Motor neuron (in vitro differentiated cells): ENCODE results near the gene SLX9. TPM values are rescaled to one million over a fixed set of nuclear protein-coding genes. Genes with fewer than 3 reads are reported as not detected.
A peak's percentile ranks its signal among the peaks of the same experiment; 100 is the strongest.

ENCODE experiments used
- ATAC-seq, 8 experiments: fragments of 200-7000 bp; cut with Tn5 transposase; replicated peaks in 6 of 8; 2 replicates each; pipeline ENCODE4 v1.8.0; 2021; ENCODE audit warnings: mild to moderate bottlenecking in 8 of 8, moderate library complexity in 8 of 8
- H3K27ac ChIP-seq, 2 donors: fragments of 250-450 bp; sonication (Bioruptor Pico); 2 replicates each; pipeline ENCODE4 v1.9.0; 2021; ENCODE audit warnings: antibody characterized with exemption in 2 of 2, mild to moderate bottlenecking in 2 of 2, moderate library complexity in 1 of 2
- H3K4me1 ChIP-seq, 2 donors: fragments of 250-450 bp; sonication (Bioruptor Pico); replicated peaks in 1 of 2; 2 replicates each; pipeline ENCODE4 v1.6.1; 2021; ENCODE audit warnings: antibody characterized with exemption in 2 of 2, mild to moderate bottlenecking in 2 of 2, moderate library complexity in 1 of 2
- H3K4me3 ChIP-seq, 5 donors: fragments of 250-450 bp; sonication (Bioruptor Pico); 2 replicates each; pipeline ENCODE4 v1.9.0; 2021; ENCODE audit warnings: antibody characterized with exemption in 5 of 5, mild to moderate bottlenecking in 5 of 5, moderate library complexity in 4 of 5
- WGBS, 10 experiments: fragments of 450-650 bp; shearing (Covaris generic); methylation state at CpG; one replicate each; pipeline ENCODE4 v1.0.0; 2022; 5-methylcytosine and 5-hydroxymethylcytosine counted together
- in situ Hi-C, 9 experiments: fragments of 400-800 bp; cut with MboI; loops; one replicate each; pipeline ENCODE4 v1.15.0; 2021; ENCODE audit warnings: low sequenced_read_pairs in 9 of 9, low pct_unique_long_range_greater_than_20kb in 2 of 9; ENCODE audit not compliant: unreplicated experiment in 9 of 9
- total RNA-seq, 8 experiments: library from RNA; unstranded; fragments of 300-600 nt; gene quantifications; 2 replicates each; pipeline versions ENCODE4 v1.2.3 to v1.2.4, GENCODE V29; 2022

SLX9 gene
- total RNA-seq, 8 experiments from 2014 or later: 9.8 to 41.2 (median 15.3) TPM

DNA sequence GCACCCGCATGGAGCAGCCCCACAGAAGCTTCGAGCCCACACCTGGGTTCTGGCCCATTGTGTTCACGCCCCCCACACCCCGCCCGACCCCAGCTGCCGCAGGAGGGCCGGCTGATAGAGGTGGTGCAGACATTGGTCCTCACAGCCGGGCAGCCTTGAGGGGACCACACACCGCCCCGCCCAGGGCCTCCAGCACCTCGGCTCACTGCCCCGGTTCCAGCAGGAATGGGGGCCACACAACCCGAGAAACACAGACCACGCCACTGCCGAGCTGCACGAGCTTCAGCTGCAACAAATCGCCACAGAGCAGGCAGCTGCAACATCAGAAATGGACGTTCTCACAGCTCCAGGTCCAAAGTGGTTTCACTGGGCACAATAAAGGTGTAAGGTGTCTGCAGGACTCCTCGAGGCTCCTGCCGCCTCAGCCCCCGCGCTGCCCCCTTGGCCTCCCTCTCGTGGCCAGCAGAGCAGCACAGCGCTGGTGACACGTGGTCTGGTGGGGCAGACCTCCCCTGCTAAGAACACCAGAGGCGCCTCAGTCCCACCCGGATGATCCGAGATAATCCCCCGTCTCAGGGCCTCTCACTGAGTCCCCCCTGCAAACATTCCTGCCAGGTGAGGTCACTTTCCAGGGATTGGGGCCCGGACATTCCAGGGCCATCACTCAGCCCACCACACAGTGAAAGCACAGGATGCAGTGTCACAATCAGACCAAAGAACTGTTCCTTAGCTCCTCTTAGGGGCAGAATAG, 72.3 kb downstream of the SLX9 start:
- in situ Hi-C loops: loop anchor here in 1 of 9 experiments (25.0 kb wide), 1 partner anchor 100 kb away; no protein-coding TSS in a partner anchor
- no peak overlapping the region for H3K4me3 ChIP-seq
- WGBS, 10 experiments: 0 to 100% (median 60%) methylated on average over 1 to 5 of the region's 30 CpGs; no CpG with 5 or more reads in 5 of the 10 experiments
- H3K4me1 ChIP-seq: peaks cover 27 to 46% of the 10 kb centered on the region in 2 donors
- peak; percentile 65 to 95 (median 87) for ATAC-seq
- H3K27ac ChIP-seq: peak overlapping the region in 1 of 2 donors; percentile 40

DNA sequence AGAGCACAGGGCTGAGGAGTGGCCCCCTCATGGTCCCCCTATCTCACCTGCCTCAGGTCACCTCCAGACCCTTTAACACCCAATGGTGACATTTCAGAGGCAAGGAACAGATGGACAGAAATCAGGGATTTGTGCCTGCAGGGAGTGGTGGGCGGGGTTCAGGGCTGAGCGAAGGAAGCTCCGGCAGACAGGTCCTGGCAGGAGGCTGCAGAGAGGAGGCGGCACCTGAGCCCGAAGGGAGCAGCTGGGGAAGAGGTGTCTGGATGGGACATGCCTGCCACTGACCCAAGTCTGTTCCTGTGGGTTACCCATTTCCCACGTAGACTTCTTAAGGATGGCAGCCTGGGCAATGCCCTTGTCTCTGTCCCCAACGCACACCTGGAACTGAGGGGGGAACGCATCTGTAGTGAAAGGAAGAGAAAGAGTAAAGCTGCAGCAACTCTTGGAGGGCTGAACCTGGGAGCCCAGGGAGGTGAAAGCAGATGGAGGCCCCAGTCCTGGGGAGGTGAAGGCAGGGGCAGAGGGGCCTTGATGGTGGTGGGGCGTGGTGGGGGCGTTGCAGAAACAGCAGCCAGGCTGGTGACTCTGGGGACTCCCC, 72.9 kb downstream of the SLX9 start:
- Histone ChIP-seq H3K4me1 (peaks cover 21 to 48% of the 10 kb centered on the region in 2 donors), H3K27ac (peak overlapping the region in 1 of 2 donors; percentile 40), H3K4me3 (no peak overlapping the region)
- in situ Hi-C loops: loop anchor here in 1 of 9 experiments (25.0 kb wide), 1 partner anchor 100 kb away; no protein-coding TSS in a partner anchor
- WGBS, 10 experiments: 75 to 100% (median 80%) methylated on average over 1 to 2 of the region's 10 CpGs; no CpG with 5 or more reads in 7 of the 10 experiments
- ATAC-seq: peak; percentile 21 to 57 (median 46)

GRCh38 chr21:45013260-45013841, 73.5 kb downstream of the SLX9 start:
- 71 to 85% (median 79%) methylated on average over 2 to 6 of the region's 19 CpGs; no CpG with 5 or more reads in 3 of the 10 experiments for WGBS, 10 experiments
- H3K27ac ChIP-seq: no peak overlapping the region
- in situ Hi-C loops: loop anchor here in 1 of 9 experiments (25.0 kb wide), 1 partner anchor 99 kb away; no protein-coding TSS in a partner anchor
- no peak overlapping the region for H3K4me3 ChIP-seq
- peaks cover 19 to 54% of the 10 kb centered on the region in 2 donors for H3K4me1 ChIP-seq
- ATAC-seq: no peak

DNA sequence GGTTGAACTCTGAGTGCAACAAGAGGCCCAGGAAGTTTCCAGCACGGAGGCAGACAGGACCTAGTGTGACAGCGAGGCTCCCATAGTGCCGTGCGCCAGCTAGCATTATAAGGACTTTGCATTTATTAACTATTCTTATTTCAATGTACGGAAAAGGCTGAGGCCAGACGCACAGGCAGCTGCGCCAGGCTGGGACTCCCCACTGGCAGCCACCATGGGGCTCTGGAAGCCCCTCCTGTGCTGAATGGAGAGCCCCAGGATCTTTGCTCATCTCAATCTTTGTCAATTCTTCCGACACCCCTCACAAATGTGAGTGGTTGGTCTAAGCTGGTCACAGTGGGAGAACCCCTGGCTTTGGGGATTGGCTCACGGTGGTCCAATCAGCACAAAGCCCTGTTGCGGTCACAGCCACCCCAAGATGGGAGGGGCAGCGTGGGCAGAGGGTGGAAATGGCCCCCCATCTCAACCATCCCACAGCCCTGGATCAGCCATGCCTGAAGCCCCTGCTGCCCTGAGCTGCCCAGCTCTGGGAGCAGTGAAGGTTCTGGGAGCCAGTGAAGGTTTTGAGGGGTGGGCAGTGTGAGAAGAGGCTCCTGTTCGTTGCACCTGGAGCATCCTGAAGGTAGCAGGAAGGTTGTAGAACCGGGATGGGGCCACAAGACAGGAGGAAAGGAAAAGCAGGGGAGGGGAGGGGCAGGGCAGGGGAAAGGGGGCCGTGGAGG, 75.1 kb downstream of the SLX9 start:
- peaks cover 18 to 64% of the 10 kb centered on the region in 2 donors for H3K4me1 ChIP-seq
- WGBS, 10 experiments: 20 to 100% (median 78%) methylated on average over 1 to 6 of the region's 14 CpGs; no CpG with 5 or more reads in 4 of the 10 experiments
- in situ Hi-C loops: loop anchor here in 1 of 9 experiments (25.0 kb wide), 1 partner anchor 97 kb away; no protein-coding TSS in a partner anchor

GRCh38 chr21:45015469-45015860, 75.6 kb downstream of the SLX9 start:
- Histone ChIP-seq H3K4me1 (peaks cover 20 to 64% of the 10 kb centered on the region in 2 donors), H3K4me3 (no peak overlapping the region), H3K27ac (no peak overlapping the region)
- no peak for ATAC-seq
- 13 to 75% (median 29%) methylated on average over 1 to 3 of the region's 11 CpGs; no CpG with 5 or more reads in 5 of the 10 experiments for WGBS, 10 experiments
- in situ Hi-C loops: loop anchor here in 1 of 9 experiments (25.0 kb wide), 1 partner anchor 97 kb away; no protein-coding TSS in a partner anchor

More for the DNA sequence above, 75.1 kb downstream of the SLX9 start:
- no peak for ATAC-seq
- Histone ChIP-seq H3K27ac (no peak overlapping the region), H3K4me3 (no peak overlapping the region)

- WGBS, 10 experiments: 30 to 90% (median 44%) methylated on average over 1 to 3 of the region's 7 CpGs; no CpG with 5 or more reads in 5 of the 10 experiments
Observed at GRCh38 chr21:45016031-45016405, 76.2 kb downstream of the SLX9 start.

DNA sequence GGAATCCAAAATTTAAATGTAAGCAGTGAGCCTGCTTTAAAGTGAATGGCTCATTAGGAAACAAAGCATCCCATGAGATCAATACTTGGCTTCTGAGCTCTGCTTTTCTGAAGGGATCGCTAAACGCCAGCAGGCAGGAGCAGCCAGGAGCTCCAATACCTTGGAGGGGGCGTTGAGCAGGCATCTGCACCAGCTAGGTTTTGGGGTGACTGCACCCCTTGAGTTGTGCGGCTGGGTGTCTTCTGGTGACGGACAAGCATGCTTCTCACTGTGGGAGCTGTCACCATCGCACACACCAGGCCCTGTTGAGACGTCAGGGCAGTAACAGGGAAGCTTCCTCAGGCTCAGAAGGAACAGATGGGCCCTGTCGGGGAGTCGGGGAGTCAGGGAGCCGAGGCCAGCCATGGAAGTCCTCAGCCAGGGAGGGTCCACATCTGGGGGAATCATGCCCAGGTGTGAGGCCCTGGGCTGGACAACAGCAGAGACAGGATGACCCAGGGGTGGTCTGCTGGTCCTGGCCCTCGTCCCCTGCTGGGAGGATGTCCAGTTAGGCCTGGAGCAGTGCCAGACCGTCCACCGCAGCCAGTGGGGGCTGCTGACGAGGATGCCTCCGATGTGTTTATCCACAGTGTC, 76.7 kb downstream of the SLX9 start:
- Histone ChIP-seq H3K4me1 (peaks cover 30 to 75% of the 10 kb centered on the region in 2 donors), H3K27ac (no peak overlapping the region), H3K4me3 (no peak overlapping the region)
- in situ Hi-C loops: loop anchor here in 1 of 9 experiments (25.0 kb wide), 1 partner anchor 96 kb away; no protein-coding TSS in a partner anchor
- ATAC-seq: no peak
- 38 to 93% (median 72%) methylated on average over 2 to 10 of the region's 15 CpGs; no CpG with 5 or more reads in 2 of the 10 experiments for whole genome bisulfite sequencing, 10 experiments

More at GRCh38 chr21:45016031-45016405, 76.2 kb downstream of the SLX9 start:
- in situ Hi-C loops: loop anchor here in 1 of 9 experiments (25.0 kb wide), 1 partner anchor 96 kb away; no protein-coding TSS in a partner anchor
- peaks cover 25 to 70% of the 10 kb centered on the region in 2 donors for H3K4me1 ChIP-seq
- H3K4me3 ChIP-seq: no peak overlapping the region
- no peak for ATAC-seq
- H3K27ac ChIP-seq: no peak overlapping the region

- in situ Hi-C loops: loop anchor here in 1 of 9 experiments (25.0 kb wide), 1 partner anchor 95 kb away; no protein-coding TSS in a partner anchor
- ATAC-seq: no peak
- Histone ChIP-seq H3K27ac (no peak overlapping the region), H3K4me3 (no peak overlapping the region), H3K4me1 (peaks cover 33 to 76% of the 10 kb centered on the region in 2 donors)
- WGBS, 10 experiments: 55 to 100% (median 94%) methylated on average over 2 to 11 of the region's 15 CpGs; no CpG with 5 or more reads in 2 of the 10 experiments
Observed at GRCh38 chr21:45017039-45017960, 77.5 kb downstream of the SLX9 start.

- WGBS, 10 experiments: 75 to 100% methylated on average over 2 to 3 of the region's 101 CpGs; no CpG with 5 or more reads in 8 of the 10 experiments
- ATAC-seq: peak in 6 of 8 experiments; percentile 8 to 65 (median 44)
- peaks cover 33 to 73% of the 10 kb centered on the region in 2 donors for H3K4me1 ChIP-seq
- H3K4me3 ChIP-seq: peak overlapping the region in 1 of 5 donors; percentile 20
- H3K27ac ChIP-seq: no peak overlapping the region
- in situ Hi-C loops: loop anchor here in 1 of 9 experiments (25.0 kb wide), 1 partner anchor 94 kb away; no protein-coding TSS in a partner anchor
Observed at GRCh38 chr21:45018131-45019075, 78.6 kb downstream of the SLX9 start.
